Activated naive CD4-positive, alpha-beta T cell treated with Interleukin-2 at 50 U/mL for 16 hours (primary cell): ENCODE results near the gene CATSPERB.
"Not testable (repeated sequence)": the region's sequence is repeated elsewhere in the genome, so short reads cannot be mapped to it uniquely, and the experiment has no call there.

Experiments
- DNase-seq: peaks from one replicate; pipeline ENCODE4 v3.0.0-alpha.2; 2020

The CATSPERB gene

DNA sequence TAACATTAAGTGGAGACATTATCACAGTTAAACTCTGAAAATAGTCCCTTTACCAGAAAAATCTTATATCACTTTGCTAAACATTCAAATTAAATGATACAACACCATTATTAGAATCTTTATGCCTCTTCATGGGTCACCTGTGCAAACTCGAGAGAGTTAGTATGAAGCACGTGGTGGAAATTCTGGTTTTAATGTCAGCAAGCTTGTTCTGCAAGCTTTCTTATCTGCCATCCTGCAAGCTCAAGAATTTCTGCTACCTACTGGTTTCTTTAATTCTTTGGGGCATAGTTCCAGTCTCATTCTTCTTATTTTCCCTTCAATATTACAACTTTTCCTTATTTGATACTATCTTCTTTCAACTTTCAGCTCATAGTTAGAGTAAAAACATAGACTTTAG, 868 bp downstream of the CATSPERB start:
- DNase-seq: no peak

DNA sequence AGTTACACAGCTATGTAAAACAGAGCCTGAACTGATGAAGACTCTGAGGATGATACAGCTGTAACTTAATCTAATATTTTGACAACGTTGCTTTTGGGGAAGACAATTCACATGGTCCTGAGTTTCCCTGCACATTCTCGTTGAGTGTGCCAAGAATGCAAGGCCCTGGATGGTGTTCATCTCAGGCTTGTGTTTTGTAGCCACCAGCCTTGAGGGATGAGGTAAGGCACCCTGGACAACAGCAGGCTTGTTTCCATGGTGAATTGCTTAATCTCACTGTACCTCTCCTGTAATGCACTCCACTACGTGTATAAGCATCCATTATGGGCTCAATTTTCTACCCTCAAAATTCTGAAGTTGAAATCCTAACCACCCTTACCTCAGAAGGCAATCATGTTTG, 2.1 kb downstream of the CATSPERB start:
- DNase-seq: no peak

DNA sequence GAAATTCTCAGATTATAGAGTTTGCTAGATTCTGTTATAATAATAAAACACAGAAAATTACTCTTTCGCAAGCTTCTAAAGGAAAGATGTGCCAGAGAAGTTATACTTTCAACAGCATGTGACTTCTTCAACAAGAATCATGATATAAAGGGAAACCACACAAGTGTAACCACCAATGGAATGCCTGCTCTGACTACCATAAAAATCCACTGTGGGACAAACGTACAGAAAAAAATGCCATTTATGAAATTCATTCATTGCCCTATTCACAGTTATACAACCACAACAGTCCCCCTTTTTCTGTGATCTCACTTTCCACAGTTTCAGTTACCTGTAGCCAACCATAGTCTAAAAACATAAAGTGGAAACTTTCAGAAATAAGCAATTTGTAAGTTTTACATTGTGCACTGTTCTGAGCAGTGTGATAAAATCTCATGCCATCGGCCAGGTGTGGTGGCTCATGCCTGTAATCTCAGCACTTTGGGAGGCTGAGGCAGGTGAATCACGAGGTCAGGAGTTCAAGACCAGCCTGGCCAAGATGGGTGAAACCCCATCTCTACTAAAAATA, 3.2 kb downstream of the CATSPERB start:
- DNase-seq: no peak

DNA sequence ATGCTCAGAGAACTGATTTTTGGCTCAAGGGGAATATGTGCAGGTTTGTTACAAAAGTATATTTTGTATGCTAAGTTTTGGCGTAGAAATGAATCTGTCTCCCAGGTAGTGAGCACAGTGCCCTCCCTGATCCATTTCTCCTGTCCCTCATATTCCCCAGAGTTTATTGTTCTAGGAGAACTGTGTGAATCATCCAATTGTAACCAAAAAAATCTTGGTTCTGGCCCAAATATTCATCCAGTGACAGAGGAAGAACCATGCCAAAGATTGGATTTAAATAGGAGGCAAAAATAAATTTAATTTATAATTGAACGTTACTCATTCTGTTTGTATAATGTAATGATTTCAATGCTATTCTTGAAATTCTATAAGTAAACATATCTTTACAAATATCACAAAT, 4.8 kb downstream of the CATSPERB start:
- no peak for DNase-seq

GRCh38 chr14:91723501-91723900, 8.4 kb downstream of the CATSPERB start:
- DNase-seq: no peak

DNA sequence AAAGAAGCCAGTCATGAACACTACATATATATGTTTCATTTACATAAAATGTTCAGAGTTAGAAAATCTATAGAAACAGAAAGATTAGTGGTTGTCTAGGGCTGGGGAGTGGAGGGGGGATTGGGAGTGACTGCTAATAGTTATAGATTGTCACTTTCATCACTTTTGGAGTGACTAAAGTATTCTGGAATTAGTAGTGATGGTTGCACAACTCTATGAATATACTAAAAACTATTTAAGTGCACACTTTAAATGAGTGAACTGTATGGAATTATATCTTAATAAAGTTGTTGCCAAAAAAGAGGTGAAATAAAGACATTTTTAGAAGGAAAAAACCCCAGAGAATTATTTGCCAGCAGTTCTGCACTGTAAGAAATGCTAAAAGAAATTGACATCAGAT, 9.5 kb downstream of the CATSPERB start:
- DNase-seq: no peak

DNA sequence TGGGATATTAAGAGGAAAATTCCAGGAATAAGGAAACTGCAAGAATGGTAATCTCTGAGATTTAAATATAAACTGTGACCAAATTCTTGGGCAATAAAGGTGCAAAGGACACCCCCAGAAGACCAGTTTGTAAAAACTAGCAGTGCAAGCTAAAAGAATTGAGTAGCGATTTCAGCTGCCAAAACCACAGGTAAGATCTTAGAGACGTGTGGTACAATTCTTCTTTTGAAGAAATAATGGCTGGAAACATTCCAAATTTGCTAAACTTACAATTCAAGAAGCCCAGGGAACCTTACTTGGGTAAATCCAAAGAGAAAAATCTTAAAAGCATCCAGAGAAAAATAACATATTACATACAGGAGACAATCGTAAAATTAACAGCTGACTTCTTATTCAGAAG, 12.0 kb downstream of the CATSPERB start:
- no peak for DNase-seq

DNA sequence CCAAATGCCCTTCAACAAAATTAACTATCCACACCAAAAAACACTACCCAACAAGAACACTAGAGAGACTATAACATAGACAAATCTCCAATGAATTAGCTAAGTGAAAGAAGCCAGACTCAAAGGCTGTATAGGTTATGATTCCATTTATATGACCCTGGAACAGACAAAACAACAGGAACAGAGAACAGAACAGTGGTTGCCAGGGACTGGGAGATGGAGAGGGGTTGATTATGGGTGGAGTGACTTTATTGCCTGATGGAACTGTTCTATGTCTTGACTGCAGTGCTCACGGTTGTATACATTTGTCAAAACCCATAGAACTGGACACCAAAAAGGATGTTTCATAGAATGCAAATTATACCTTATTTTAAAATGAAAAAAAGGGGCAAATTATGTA, 14.9 kb downstream of the CATSPERB start:
- no peak for DNase-seq

DNA sequence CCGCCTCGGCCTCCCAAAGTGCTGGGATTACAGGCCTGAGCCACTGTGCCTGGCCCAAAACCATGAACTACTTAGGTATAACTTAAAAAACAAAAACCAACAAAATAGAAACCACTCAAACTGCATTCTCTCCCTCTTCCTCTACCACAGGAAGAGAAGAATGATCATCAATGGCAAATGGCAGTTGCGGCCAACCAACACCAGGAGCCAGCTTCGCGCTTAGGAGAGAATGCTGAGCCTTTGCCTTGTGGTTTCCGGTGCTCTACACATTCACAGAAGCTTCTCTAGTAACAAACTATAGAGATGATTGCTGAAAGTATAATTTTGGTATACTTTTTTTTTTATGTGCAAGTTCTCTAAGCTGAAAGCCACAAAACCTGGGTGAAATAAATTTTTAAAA, 17.1 kb downstream of the CATSPERB start:
- no peak for DNase-seq

DNA sequence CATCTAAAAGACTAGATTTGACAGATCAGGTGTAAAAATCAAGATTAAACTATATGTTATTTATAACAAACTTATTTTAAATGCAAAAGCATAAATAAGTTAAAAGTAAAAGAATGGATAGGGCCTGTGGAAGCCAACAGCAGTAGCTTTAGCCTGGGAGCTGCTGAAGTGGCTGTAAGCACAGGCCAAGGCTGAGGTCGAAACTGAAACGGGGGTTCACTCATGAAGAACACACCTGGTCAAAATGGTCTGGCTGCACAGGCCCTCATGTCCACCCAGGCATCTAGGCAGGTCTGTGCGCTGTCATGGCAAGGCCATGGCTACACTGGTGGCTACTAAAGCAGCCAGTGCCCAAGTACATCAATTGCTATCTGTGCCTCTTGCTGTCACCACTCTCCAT, 23.1 kb downstream of the CATSPERB start:
- DNase-seq: no peak

- no peak for DNase-seq
Measured at GRCh38 chr14:91706996-91707395, 24.9 kb downstream of the CATSPERB start.

DNA sequence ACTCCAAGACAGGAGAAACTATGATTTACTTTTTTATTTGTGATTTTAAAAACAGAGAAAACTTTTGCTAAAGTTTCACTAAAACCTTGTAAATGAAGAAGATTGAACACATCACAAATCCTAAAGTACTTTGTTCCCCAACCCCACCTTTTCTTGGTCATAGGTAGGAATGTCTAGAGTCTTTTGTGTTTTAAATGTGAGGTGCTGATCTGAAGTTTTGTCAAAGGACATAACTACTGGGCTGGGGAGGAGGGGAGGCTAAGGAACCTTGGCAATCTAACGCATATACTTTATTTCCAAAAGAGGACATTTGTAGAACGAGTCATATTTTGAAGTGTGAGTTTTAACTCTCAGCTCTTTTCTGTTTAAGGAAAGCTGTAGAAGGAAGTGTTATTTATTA, 37.2 kb downstream of the CATSPERB start:
- no peak for DNase-seq

GRCh38 chr14:91693346-91693745, 38.5 kb downstream of the CATSPERB start:
- no peak for DNase-seq

DNA sequence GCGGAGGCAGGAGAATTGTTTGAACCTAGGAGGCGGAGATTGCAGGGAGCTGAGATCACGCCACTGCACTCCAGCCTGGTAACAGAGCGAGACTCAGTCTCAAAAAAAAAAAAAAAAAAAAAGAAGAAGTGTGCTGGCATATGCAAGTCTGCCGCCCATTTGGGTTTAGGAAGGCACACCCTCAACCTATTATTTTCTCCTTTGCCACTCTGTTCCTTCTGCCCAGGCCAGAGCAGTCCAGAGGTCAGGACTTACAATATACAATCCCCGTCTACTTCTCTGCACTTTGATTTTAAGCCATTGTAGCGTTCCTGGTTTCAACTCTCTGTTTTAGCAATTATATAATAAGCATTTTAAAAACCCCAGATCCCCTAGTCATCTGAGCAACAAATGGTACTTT, 39.8 kb downstream of the CATSPERB start:
- no peak for DNase-seq

- no peak for DNase-seq
Measured at GRCh38 chr14:91689608-91690007, 42.3 kb downstream of the CATSPERB start.

DNA sequence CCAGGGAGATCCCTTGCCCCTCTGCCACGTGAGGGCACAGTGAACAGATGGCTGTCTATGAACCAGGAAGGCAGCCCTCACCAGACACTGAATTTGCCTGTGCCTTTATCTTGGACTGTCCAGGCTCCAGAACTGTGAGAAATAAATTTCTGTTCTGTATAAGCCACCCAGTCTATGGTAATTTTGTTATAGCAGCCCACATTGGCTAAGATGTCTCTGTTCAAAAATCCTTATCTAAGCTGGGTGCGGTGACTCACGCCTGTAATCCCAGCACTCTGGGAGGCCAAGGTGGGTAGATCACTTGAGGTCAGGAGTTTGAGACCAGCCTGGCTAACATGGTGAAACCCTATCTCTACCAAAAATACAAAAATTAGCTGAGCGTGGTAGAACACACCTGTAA, 44.5 kb downstream of the CATSPERB start:
- not testable (repeated sequence) for DNase-seq

GRCh38 chr14:91685600-91685999, 46.3 kb downstream of the CATSPERB start:
- DNase-seq: no peak

- peak; percentile 2 for DNase-seq
Measured at GRCh38 chr14:91681893-91682563, 49.9 kb downstream of the CATSPERB start.

- no peak for DNase-seq
Measured at GRCh38 chr14:91681118-91681517, 50.8 kb downstream of the CATSPERB start.

GRCh38 chr14:91679273-91679672, 52.6 kb downstream of the CATSPERB start:
- no peak for DNase-seq

GRCh38 chr14:91677687-91678086, 54.2 kb downstream of the CATSPERB start:
- not testable (repeated sequence) for DNase-seq

DNA sequence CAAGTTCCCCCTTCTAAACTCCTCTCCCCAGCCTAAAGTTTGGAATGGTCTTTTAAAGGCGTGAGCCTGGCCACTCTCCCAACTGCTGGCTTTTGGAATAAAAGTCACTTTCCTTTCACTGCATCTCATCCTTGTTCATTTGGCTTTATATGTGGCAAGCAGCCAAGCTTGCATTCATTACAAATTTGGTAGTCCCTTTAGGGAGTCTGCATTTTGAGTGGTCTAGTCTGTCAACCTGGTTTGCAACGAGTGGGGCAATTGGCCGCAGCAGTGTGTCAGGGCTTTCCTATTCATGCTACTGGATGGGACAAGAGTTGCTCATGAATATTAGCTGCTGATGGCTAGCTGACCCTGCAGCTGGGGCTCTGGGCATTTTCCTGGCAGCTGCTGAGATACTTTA, 57.0 kb downstream of the CATSPERB start:
- DNase-seq: no peak

- no peak for DNase-seq
Measured at GRCh38 chr14:91669867-91670266, 62.0 kb downstream of the CATSPERB start.

DNA sequence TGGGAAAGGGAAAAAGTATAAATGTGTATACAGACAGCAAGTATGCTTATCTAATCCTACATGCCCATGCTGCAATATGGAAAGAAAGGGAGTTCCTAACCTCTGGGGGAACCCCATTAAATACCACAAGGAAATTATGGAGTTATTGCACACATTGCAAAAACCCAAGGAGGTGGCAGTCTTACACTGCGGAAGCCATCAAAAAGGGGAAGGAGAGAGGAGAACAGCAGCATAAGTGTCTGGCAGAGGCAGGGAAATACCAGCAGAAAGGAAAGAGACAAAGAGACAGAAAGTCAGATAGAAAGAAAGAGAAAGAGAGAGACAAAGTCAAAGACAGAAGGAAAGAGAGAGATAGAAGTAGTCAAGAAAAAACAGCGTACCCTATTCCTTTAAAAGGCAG, 64.8 kb downstream of the CATSPERB start:
- DNase-seq: not testable (repeated sequence)

- no peak for DNase-seq
Measured at GRCh38 chr14:91660790-91661189, 71.1 kb downstream of the CATSPERB start.
